ENCODE data around the gene KY.

The KY gene

GRCh38 chr3:134650431-134651346 lies at the start of gene KY:
TSS of gene KY (minus strand) at chr3:134651022. CDS start at chr3:134650960, 62 bp downstream.
- DNase-seq: peak; percentile 73

GRCh38 chr3:134699721-134700120 lies 48.9 kb upstream of the KY start:
- DNase-seq: no peak

- DNase-seq: no peak
Measured at GRCh38 chr3:134699141-134699711, 48.4 kb upstream of the KY start.

GRCh38 chr3:134697830-134698689 lies 47.2 kb upstream of the KY start:
- no peak for DNase-seq

- no peak for DNase-seq
Measured at GRCh38 chr3:134696155-134696554, 45.3 kb upstream of the KY start.

GRCh38 chr3:134694946-134695543 lies 44.2 kb upstream of the KY start:
- no peak for DNase-seq

- no peak for DNase-seq
Measured at GRCh38 chr3:134694466-134694865, 43.6 kb upstream of the KY start.

GRCh38 chr3:134693804-134694203 lies 43.0 kb upstream of the KY start:
- no peak for DNase-seq

- DNase-seq: no peak
Measured at GRCh38 chr3:134693226-134693625, 42.4 kb upstream of the KY start.

GRCh38 chr3:134690226-134690625 lies 39.4 kb upstream of the KY start:
- peak; percentile 39 for DNase-seq

- no peak for DNase-seq
Measured at GRCh38 chr3:134687642-134688041, 36.8 kb upstream of the KY start.

- no peak for DNase-seq
Measured at GRCh38 chr3:134685929-134686802, 35.3 kb upstream of the KY start.

- no peak for DNase-seq
Measured at GRCh38 chr3:134682196-134682880, 31.5 kb upstream of the KY start.

GRCh38 chr3:134681522-134681900 lies 30.7 kb upstream of the KY start:
- no peak for DNase-seq

GRCh38 chr3:134680796-134681521 lies 30.1 kb upstream of the KY start:
- no peak for DNase-seq

GRCh38 chr3:134677987-134678308 lies 27.1 kb upstream of the KY start:
- DNase-seq: no peak

GRCh38 chr3:134677196-134677986 lies 26.6 kb upstream of the KY start:
- DNase-seq: peak; percentile 55

GRCh38 chr3:134675726-134676256 lies 25.0 kb upstream of the KY start:
- no peak for DNase-seq

GRCh38 chr3:134672571-134672970 lies 21.7 kb upstream of the KY start:
- no peak for DNase-seq

- no peak for DNase-seq
Measured at GRCh38 chr3:134667956-134668355, 17.1 kb upstream of the KY start.

Data from hematopoietic multipotent progenitor cell treated with erythropoietin and hydrocortisone succinate and interleukin-3 and kit ligand, for 4 days (in vitro differentiated cells).